ENCODE results near the gene RPRML.

- peak; percentile 44 to 93 (median 86) for TF ChIP-seq CTCF (IDR thresholded peaks at IDR 0.05)
- TF ChIP-seq POLR2A (IDR thresholded peaks at IDR 0.05) = no peak
Observed at GRCh38 chr17:46940692-46941404, 38.2 kb downstream of the RPRML start.
